Measurements from ENCODE around the gene ZNF684.

- TF ChIP-seq CTCF (conservative IDR thresholded peaks at IDR 0.05 in 1 of 2, IDR thresholded peaks at IDR 0.05 in 1 of 2; ENCODE audit: low read depth in 1 of 2, low read length in 2 of 2) (no peak), EZH2 (IDR thresholded peaks at IDR 0.05; ENCODE audit: low read length, missing control alignments) (no peak)
Measured at GRCh38 chr1:40593449-40594186, 62.2 kb downstream of the ZNF684 start.
